Gastroesophageal sphincter (tissue), 3 donors: Measurements from ENCODE around the gene PHKG2.

Experiments used
- CTCF ChIP-seq, 4 experiments: fragments of 200-600 bp in 2 of 4; fragments of 450-650 bp in 2 of 4; sonication (generic) in 1 of 4; IDR thresholded peaks; one replicate each; pipeline ENCODE4 v1.5.1; 2017 to 2019; ENCODE audit warnings: antibody characterized with exemption in 4 of 4, mild to moderate bottlenecking in 2 of 4, moderate library complexity in 2 of 4
- EP300 ChIP-seq: sonication (generic); formaldehyde crosslinking; IDR thresholded peaks from one replicate; pipeline ENCODE4 v1.6.1; 2017; ENCODE audit warnings: antibody characterized with exemption, mild to moderate bottlenecking

GRCh38 chr16:30722916-30723315 is 25.3 kb upstream of the PHKG2 start:
- TF ChIP-seq CTCF (IDR thresholded peaks at IDR 0.05) (no peak), EP300 (no peak)
